T-helper 1 cell treated with Interleukin-12 subunit alpha and Interleukin-12 subunit beta and Interleukin-4 antibody, amounts not matched to agents 30 ng/mL and 1 ng/mL, for 36 hours (primary cell): ENCODE results near the gene ZNF787. TPM values are rescaled to one million over a fixed set of nuclear protein-coding genes. Genes with fewer than 3 reads are reported as not detected.
"Not testable (repeated sequence)": the region's sequence is repeated elsewhere in the genome, so short reads cannot be mapped to it uniquely, and the experiment has no call there.

Source experiments
- intact Hi-C: fragments of 100-400 bp; cut with micrococcal nuclease; formaldehyde crosslinking; loops from one replicate; pipeline ENCODE4 v1.15.1; 2024
- total RNA-seq: library from RNA; stranded (reverse); gene quantifications from 2 replicates; pipeline ENCODE4 v1.2.3, GENCODE V29; 2022

Gene ZNF787
- 32.4 and 34.8 TPM in 2 replicates for total RNA-seq

- intact Hi-C loops, result loop anchor here (1.0 to 5.0 kb wide), 8 partner anchors 20 to 1984 kb away; partner anchors contain the start of genes CNOT3, EPN1, MBOAT7 and U2AF2
Measured at GRCh38 chr19:56121180-56122167, at the start of gene ZNF787. TSS of gene ZNF787 (minus strand) at chr19:56121295. CDS start at chr19:56103217, 18,078 bp downstream.

- intact Hi-C loops, result no loop called here
Measured at GRCh38 chr19:56170261-56170660, 49.2 kb upstream of the ZNF787 start.

DNA sequence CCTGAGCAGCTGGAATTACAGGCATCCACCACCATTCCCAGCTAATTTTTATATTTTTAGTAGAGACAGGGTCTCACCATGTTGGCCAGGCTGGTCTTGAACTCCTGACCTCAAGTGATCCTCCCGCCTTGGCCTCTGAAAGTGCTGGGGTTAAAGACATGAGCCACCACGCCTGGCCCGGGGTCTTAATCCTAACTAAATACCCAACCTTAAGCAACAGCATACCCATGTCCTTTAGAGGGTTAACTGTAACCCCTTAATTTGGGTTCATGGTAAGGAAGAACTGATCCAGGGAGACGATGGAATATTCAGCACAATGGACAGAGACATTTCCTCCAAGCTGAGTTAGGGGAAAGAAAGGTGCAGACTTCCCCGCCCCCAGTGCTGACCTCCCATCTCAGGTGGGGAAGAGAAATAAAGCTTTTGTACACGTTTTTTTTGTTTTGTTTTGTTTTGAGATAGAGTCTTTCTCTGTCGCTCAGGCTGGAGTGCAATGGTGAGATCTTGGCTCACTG is 46.0 kb upstream of the ZNF787 start:
- intact Hi-C loops, result no loop called here

- intact Hi-C loops, result no loop called here
Measured at GRCh38 chr19:56163097-56163496, 42.0 kb upstream of the ZNF787 start.

DNA sequence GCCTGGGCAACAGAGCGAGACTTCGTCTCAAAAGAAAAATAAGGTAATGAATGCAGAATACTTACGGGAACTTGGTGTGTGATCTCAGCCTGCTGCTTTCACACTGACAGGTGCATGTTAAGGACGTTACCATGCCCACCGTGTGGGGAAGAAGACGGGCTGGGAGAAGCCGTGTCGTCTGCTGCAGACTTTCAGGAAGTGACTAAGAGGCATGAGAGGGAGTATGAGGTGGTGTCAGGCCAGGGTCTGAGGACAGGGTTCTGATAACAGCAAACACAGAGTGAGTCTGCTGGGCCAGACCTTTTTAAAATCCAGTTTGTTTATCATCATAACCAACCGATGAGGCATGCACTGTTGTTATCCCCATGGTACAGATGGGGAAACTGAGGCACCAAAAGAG is 41.2 kb upstream of the ZNF787 start:
- intact Hi-C loops, result no loop called here

DNA sequence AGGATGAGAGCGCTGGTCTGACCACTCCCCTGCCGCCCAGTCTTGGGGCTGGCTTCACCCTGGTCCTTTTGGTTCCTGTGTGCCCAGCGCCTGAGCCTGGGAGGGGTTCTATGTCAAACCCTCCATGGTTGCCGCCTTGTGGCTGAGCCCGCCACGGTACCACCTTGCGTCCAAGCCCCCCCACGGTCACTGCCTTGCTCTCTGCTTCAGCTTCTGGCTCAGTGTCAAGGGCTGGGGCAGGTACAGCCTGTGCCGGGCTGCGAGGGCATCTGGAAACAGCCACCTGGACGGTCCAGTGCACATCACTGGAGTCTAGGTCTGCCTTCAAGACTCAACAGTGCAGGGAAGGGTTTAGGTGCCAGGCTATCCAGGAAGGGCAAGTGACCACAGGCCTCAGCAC is 40.4 kb upstream of the ZNF787 start:
- intact Hi-C loops, result no loop called here

DNA sequence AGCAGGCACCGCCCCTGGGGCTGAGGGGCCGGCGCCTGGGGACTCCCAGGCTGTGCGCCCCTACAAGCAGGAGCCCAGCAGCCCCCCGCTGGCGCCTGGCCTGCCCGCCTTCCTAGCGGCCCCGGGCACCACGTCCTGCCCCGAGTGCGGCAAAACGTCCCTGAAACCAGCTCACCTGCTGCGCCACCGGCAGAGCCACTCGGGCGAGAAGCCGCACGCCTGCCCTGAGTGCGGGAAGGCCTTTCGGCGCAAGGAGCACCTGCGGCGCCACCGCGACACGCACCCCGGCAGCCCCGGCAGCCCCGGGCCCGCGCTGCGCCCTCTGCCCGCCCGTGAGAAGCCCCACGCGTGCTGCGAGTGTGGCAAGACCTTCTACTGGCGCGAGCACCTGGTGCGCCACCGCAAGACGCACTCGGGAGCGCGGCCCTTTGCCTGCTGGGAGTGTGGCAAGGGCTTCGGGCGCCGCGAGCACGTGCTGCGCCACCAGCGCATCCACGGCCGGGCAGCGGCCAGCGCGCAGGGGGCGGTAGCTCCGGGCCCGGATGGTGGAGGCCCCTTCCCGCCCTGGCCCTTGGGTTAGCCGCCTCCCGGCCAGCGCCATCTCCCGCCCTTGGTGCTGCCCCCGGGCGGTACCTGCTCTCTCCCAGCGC is 38.7 kb upstream of the ZNF787 start:
- intact Hi-C loops, result no loop called here

DNA sequence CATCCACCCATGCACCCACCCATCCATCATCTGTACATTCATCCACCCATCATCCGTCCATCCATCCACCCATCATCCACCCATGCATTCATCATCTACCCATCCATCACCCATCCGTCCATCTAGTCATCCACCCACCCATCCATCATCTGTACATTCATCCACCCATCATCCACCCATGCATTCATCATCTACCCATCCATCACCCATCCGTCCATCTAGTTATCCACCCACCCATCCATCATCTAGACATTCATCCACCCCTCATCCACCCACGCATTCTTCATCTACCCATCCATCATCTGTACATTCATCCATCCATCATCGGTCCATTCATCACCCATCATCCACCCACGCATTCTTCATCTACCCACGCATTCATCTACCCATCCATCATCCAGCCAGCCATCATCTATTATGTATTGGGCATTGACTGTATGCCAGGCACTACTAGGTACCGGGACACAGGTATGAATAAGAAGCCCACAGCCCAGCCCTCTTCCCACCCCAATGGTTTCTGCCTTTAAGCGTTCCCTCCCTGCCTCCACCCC is 38.0 kb upstream of the ZNF787 start:
- intact Hi-C loops, result no loop called here

DNA sequence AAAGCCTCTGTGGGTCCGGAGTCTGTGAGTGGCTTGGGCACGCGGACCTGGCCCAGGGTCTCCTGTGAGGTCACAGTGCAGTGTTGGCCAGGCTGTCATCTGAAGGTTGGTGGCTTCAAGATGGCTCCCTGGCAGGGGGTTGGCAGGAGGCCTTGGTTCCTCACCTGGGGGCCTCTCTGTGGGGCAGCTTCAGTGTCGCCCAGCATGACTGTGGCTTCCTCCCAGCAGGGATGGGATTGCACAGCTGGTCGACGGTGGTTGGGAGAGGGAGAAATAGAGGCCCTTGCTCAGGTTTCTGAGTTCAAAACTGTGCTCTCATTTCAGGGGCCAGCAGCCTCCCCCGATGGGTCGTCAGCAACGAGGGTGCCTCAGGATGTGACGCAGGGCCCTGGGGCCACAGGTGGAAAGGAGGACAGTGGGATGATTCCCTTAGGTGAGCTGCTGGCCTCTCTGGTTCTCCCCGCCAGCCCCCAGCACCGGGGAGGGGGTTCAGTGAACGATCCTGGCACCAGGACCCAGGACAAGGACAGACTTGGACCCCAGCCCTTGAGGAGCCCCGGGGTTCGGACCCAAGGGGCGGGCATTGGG is 37.2 kb upstream of the ZNF787 start:
- intact Hi-C loops, result no loop called here

- intact Hi-C loops, result no loop called here
Measured at GRCh38 chr19:56156768-56157167, 35.7 kb upstream of the ZNF787 start.

DNA sequence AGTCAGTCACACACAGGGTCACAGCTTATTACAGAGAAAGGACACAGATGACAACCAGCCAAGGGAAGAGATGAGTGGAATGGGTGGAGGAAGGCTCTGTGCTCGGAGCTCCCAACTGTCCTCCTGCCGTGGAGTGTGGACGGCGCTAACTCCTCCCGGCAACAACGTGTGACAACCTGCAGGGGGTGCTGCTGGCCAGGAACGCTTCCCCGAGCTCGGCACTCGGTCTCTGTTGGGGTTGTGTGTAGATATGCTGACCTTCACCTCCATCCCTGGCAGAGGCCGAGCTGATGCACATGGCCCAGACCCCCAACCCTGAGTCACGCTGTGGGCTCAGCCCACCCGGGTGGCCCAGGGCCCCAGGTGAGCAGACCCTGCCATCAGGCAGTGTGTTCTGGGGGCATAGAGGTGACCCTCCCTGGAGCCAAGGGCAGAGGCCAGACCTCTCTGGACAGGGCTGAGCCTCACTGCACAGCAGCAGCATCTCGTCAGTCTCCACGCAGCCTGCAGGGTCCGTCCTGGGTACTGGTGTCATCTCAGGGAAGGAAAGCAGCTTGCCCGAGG is 34.1 kb upstream of the ZNF787 start:
- intact Hi-C loops, result no loop called here

DNA sequence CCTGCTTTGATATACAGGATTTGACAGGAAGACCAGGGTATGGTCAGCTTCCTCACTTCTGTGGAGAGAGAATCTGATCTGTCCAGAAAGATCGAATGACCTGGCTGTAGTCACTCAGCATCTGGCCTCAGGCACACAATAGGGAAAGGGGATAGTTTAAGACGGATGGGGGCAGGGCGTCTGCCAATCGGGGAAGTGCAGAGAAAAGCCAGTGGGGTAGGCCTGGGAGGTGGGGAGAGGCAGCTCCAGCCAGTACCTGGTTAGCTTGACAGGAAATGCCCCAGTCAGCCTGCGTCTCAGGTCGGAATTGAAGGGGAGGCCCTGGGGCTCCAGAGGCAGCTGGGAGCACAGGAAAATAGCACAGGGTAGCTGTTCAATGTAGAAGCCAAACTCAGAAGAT is 32.4 kb upstream of the ZNF787 start:
- intact Hi-C loops, result no loop called here

DNA sequence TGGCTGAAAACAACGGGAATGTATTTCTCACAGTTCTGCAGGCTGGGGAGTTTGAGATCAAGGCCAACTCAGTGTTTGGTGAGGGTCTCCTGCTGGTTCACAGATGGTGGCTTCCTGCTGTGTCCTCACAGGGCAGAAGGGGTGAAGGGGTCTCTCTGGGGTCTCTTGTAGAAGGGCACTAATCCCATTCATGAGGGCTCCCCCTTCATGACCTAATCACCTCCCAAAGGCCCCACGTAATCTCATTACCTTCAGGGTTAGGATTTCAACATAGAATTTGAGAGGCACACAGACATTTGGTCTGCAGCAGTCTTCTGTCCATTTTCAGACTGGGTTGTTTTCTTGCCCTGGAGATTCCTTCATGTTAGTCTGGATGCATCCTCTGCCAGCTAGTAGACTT is 31.5 kb upstream of the ZNF787 start:
- intact Hi-C loops, result no loop called here

DNA sequence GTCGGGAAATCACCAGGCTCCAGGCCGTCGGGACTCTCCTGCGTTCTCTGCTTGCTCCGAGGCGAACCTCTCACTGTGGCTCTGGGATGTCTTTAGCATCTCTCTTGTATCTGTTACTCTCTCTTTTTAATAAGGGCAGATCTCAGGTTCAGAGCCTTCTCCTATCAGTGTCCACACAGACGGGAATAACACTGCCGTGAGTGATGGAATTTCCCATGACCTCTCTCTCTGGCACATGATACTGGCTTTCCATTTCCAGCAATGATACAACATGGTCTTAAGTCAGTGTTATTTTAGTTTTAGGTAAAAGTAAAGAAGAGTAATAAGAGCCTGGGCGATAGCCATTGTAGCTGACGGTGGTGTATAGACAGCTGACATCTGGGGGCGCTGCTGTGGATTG is 29.3 kb upstream of the ZNF787 start:
- intact Hi-C loops, result no loop called here

GRCh38 chr19:56149656-56150038 is 28.6 kb upstream of the ZNF787 start:
- intact Hi-C loops, result no loop called here

DNA sequence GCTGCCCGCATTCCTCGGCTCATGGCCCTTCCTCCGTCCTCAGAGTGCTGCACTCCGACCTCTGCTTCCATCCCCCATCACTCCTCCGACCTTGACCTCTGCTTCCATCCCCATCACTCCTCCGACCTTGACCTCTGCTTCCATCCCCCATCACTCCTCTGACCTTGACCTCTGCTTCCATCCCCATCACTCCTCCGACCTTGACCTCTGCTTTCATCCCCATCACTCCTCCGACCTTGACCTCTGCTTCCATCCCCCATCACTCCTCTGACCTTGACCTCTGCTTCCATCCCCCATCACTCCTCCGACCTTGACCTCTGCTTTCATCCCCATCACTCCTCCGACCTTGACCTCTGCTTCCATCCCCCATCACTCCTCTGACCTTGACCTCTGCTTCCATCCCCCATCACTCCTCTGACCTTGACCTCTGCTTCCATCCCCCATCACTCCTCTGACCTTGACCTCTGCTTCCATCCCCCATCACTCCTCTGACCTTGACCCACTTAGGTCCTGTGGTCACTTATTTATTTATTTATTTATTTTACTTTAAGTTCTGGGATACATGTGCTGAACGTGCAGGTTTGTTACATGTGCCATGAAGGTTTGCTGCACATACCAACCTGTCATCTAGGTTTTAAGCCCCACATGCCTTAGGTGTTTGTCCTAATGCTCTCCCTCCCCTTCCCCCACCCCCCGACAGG is 28.0 kb upstream of the ZNF787 start:
- intact Hi-C loops, result not testable (repeated sequence)

DNA sequence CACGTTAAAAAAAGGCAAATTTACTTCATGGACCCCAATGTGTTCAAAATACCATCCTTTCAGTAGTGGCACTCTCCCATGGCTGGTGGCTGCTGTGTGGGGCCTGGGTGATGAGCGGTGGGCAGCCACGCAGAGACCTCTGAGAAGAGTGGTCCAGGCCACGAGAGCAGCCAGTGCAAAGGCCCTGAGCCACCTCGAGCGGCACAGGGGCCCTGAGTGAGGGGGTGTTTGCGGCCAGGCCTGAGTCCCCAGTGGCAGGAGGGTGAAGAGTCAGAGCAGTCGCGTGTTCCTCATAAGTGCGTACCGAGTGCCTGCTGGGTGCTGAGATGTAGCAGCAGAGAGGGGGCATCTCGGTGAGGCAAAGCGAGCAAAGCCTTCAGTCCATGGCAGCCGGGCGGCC is 27.0 kb upstream of the ZNF787 start:
- intact Hi-C loops, result no loop called here

DNA sequence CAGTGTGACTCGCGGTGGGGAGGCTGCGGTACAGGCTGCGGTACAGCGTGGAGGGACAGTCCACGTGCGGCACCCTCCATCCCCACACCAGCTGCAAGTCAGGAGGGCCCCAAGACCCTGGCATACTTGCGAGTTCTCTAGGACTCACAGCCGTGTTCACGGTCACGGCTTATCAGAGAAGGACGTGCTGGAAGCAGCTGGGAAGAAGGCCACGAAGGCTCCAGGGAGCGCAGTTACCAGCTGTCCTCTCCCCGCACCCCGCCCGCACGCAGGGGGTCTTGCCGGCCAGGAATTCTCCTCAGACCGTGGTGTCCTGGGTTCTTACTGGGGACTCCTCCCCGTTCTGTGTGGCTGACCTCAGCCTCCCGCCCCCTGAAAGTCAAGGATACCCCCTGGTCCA is 26.2 kb upstream of the ZNF787 start:
- intact Hi-C loops, result no loop called here

DNA sequence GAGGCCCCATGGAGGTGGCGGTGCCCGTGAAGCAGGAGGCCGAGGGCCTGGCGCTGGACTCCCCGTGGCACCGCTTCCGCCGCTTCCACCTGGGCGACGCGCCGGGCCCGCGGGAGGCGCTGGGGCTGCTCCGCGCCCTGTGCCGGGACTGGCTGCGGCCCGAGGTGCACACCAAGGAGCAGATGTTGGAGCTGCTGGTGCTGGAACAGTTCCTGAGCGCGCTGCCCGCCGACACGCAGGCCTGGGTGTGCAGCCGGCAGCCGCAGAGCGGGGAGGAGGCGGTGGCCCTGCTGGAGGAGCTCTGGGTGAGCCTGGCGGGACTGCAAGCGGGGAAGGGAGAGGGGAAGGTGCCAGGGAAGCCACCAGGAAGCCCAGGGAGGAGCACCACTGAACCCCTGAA is 25.8 kb upstream of the ZNF787 start:
- intact Hi-C loops, result no loop called here

GRCh38 chr19:56145698-56146097 is 24.6 kb upstream of the ZNF787 start:
- intact Hi-C loops, result no loop called here

GRCh38 chr19:56144831-56145230 is 23.7 kb upstream of the ZNF787 start:
- intact Hi-C loops, result loop anchor here (5.0 kb wide), 3 partner anchors 38 to 1047 kb away; partner anchors contain the start of gene ZNF264
